WTC11 (cell line): ENCODE data around the gene CYP2A6. TPM values are rescaled to one million over a fixed set of nuclear protein-coding genes. Genes with fewer than 3 reads are reported as not detected.
"Not testable (repeated sequence)": the region's sequence is repeated elsewhere in the genome, so short reads cannot be mapped to it uniquely, and the experiment has no call there.

ENCODE experiments used
- ATAC-seq: fragments of 200-7000 bp; cut with Tn5 transposase; 2 replicates; pipeline ENCODE4 v1.10.0; 2021; ENCODE audit warnings: mild to moderate bottlenecking, moderate library complexity
- CTCF ChIA-PET: fragments of 300-600 bp; sonication (Branson Sonifier 250); formaldehyde crosslinking; loops from one replicate; lab custom pipeline; 2021; ENCODE audit warnings: antibody characterized with exemption; lab: Charles Lee
- POLR2A ChIA-PET: fragments of 350-600 bp; sonication (Branson Sonifier 250); formaldehyde crosslinking; loops from one replicate; lab custom pipeline; 2021; ENCODE audit warnings: antibody characterized with exemption; lab: Charles Lee
- DNase-seq: peaks from one replicate; pipeline ENCODE4 v3.0.0; 2021; ENCODE audit warnings: low spot score
- H3K27ac Mint-ChIP-seq: 2 replicates; pipeline ENCODE4 v1.8.0; 2021; ENCODE audit warnings: mixed read lengths
- H3K27me3 Mint-ChIP-seq: 2 replicates; pipeline ENCODE4 v1.8.0; 2021; ENCODE audit warnings: low read depth, mild to moderate bottlenecking, moderate library complexity, mixed read lengths
- H3K36me3 Mint-ChIP-seq: 2 replicates; pipeline ENCODE4 v1.8.0; 2021; ENCODE audit warnings: mixed read lengths
- H3K4me1 Mint-ChIP-seq: 2 replicates; pipeline ENCODE4 v1.8.0; 2022; ENCODE audit warnings: mixed read lengths
- H3K4me3 Mint-ChIP-seq: 2 replicates; pipeline ENCODE4 v1.8.0; 2021; ENCODE audit warnings: mild to moderate bottlenecking, moderate library complexity, mixed read lengths
- H3K9me3 Mint-ChIP-seq: 2 replicates; pipeline ENCODE4 v1.8.0; 2021; ENCODE audit warnings: mixed read lengths
- ELF4 ChIP-seq: sonication (generic); formaldehyde crosslinking; IDR thresholded peaks from 2 replicates; pipeline ENCODE4 v1.8.1; 2022; ENCODE audit warnings: low read depth, mild to moderate bottlenecking, moderate library complexity, missing genetic modification reagents
- ESRRA ChIP-seq: sonication (generic); formaldehyde crosslinking; IDR thresholded peaks from 2 replicates; pipeline ENCODE4 v1.8.1; 2022; ENCODE audit warnings: mild to moderate bottlenecking, missing genetic modification reagents, borderline replicate concordance
- FOXP1 ChIP-seq: sonication (generic); formaldehyde crosslinking; IDR thresholded peaks from 2 replicates; pipeline ENCODE4 v1.8.0; 2022; ENCODE audit warnings: missing genetic modification reagents, mild to moderate bottlenecking, moderate library complexity, borderline replicate concordance
- GABPB1 ChIP-seq: sonication (generic); formaldehyde crosslinking; IDR thresholded peaks from 2 replicates; pipeline ENCODE4 v1.8.1; 2023; ENCODE audit warnings: mild to moderate bottlenecking, missing genetic modification reagents
- OVOL2 ChIP-seq: fragments of 250-450 bp; sonication (Bioruptor Pico); IDR thresholded peaks from 2 replicates; pipeline ENCODE4 v1.9.0; 2021; ENCODE audit warnings: mild to moderate bottlenecking, borderline replicate concordance
- SP1 ChIP-seq: sonication (generic); formaldehyde crosslinking; conservative IDR thresholded peaks from 2 replicates; pipeline ENCODE4 v1.8.1; 2022; ENCODE audit warnings: missing genetic modification reagents
- total RNA-seq: library from RNA; stranded (reverse); gene quantifications from 3 replicates; pipeline ENCODE4 v1.2.3, GENCODE V29; 2021
- TF ChIP-seq, protein P1 (sequence below): sonication (generic); formaldehyde crosslinking; IDR thresholded peaks from 2 replicates; pipeline ENCODE4 v1.8.0; 2022; ENCODE audit warnings: mild to moderate bottlenecking, missing genetic modification reagents
- TF ChIP-seq, protein P2 (sequence below): sonication (generic); formaldehyde crosslinking; IDR thresholded peaks from 2 replicates; pipeline ENCODE4 v1.8.1; 2023; ENCODE audit warnings: mild to moderate bottlenecking, moderate library complexity, missing genetic modification reagents

The CYP2A6 gene
- total RNA-seq, 1 experiment from 2014 or later, result 0.28 TPM

DNA sequence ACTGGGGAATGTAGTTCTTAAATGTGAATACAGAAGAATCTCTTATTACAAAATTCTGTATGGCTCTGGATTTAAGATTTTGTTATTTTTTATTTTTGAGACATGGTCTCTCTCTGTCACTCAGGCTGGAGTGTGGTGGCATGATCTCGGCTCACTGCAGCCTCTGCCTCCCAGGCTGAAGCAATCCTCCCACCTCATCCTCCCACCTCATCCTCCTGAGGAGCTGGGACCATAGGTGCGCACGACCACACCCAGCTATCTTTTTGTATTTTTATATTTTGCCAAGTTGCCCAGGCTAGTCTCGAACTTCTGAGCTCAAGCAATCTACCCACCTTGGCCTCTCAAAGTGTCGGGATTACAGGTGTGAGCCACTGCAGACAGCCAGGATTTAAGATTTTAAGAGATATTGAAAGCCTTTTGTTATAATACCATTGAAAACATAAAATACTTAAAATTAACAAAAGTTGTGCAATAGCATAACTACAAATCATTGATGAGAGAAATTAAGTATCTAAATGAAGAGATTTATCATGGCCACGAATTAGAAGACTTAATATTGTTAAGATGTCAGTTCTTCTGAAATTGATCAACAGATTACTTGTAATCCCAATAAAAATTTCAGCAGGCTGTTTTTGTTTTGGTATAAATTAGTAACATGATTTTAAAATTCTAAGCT lies 13.4 kb downstream of the CYP2A6 start:
- no peak for TF ChIP-seq FOXP1 (CRISPR knock-in tag)
- TF ChIP-seq ELF4 (CRISPR knock-in tag), result no peak
- no peak for TF ChIP-seq ESRRA (CRISPR knock-in tag)
- no peak for TF ChIP-seq OVOL2 (CRISPR knock-in tag)
- TF ChIP-seq, protein P1, sequence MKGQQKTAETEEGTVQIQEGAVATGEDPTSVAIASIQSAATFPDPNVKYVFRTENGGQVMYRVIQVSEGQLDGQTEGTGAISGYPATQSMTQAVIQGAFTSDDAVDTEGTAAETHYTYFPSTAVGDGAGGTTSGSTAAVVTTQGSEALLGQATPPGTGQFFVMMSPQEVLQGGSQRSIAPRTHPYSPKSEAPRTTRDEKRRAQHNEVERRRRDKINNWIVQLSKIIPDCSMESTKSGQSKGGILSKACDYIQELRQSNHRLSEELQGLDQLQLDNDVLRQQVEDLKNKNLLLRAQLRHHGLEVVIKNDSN, result no peak
- TF ChIP-seq, protein P2, sequence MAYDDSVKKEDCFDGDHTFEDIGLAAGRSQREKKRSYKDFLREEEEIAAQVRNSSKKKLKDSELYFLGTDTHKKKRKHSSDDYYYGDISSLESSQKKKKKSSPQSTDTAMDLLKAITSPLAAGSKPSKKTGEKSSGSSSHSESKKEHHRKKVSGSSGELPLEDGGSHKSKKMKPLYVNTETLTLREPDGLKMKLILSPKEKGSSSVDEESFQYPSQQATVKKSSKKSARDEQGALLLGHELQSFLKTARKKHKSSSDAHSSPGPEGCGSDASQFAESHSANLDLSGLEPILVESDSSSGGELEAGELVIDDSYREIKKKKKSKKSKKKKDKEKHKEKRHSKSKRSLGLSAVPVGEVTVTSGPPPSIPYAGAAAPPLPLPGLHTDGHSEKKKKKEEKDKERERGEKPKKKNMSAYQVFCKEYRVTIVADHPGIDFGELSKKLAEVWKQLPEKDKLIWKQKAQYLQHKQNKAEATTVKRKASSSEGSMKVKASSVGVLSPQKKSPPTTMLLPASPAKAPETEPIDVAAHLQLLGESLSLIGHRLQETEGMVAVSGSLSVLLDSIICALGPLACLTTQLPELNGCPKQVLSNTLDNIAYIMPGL (CRISPR knock-in tag), result no peak
- Mint-ChIP-seq H3K36me3 (no peaks in the 10 kb centered on the region), H3K27me3 (peaks cover 24% of the 10 kb centered on the region), H3K27ac (no peak overlapping the region), H3K4me3 (no peak overlapping the region), H3K4me1 (no peaks in the 10 kb centered on the region), H3K9me3 (no peaks in the 10 kb centered on the region)
- no peak for ATAC-seq
- no peak for DNase-seq
- POLR2A ChIA-PET, result no interaction called here
- CTCF ChIA-PET, result no interaction called here

DNA sequence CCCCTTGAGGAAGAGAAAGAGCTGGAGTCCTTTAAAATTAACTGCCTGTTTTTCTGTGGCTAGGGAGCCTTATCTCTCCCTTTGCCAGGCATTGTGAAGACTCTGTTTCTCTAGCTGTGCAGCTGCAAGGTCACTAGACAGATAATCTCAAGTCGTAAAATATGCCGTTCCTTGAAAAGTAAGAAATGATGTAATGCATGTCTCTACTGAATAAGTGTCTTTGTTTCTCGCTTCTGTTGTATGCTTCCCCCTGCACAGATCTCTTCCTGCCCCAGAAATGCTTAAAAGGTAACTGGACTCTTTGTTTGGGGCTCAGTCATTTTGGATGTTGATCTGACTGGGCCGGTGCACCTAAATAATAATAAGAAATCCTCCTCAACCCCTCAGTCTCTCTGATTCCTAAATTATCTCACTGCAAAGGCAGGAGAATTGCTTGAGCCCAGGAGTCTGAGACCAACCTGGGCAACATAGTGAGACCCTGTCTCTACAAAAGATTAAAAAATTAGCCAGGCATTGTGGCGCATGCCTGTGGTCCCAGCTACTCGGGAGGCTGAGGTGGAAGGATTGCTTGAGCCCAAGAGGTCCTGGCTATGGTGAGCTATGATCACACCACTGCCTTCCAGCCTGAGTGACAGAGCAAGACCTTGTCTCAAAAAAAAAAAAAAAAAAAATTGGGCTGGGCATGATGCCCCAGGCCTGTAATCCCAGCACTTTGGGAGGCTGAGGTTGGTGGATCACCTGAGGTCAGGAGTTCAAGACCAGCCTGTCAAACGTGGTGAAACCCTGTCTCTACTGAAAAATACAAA lies 16.3 kb downstream of the CYP2A6 start:
- H3K4me3 Mint-ChIP-seq, CTCF ChIA-PET, H3K27ac Mint-ChIP-seq, DNase-seq, H3K4me1 Mint-ChIP-seq, ATAC-seq, H3K36me3 Mint-ChIP-seq, H3K9me3 Mint-ChIP-seq, H3K27me3 Mint-ChIP-seq: not testable (repeated sequence)
- POLR2A ChIA-PET, result interaction anchor here (0.6 kb wide), 1 partner anchor 1286 kb away, joined by 3 read pairs; no protein-coding TSS in a partner anchor

GRCh38 chr19:40832431-40832790 lies 17.8 kb downstream of the CYP2A6 start:
- CTCF ChIA-PET, H3K36me3 Mint-ChIP-seq, H3K9me3 Mint-ChIP-seq, POLR2A ChIA-PET, H3K27me3 Mint-ChIP-seq, DNase-seq, H3K27ac Mint-ChIP-seq, ATAC-seq, H3K4me1 Mint-ChIP-seq, H3K4me3 Mint-ChIP-seq: not testable (repeated sequence)

DNA sequence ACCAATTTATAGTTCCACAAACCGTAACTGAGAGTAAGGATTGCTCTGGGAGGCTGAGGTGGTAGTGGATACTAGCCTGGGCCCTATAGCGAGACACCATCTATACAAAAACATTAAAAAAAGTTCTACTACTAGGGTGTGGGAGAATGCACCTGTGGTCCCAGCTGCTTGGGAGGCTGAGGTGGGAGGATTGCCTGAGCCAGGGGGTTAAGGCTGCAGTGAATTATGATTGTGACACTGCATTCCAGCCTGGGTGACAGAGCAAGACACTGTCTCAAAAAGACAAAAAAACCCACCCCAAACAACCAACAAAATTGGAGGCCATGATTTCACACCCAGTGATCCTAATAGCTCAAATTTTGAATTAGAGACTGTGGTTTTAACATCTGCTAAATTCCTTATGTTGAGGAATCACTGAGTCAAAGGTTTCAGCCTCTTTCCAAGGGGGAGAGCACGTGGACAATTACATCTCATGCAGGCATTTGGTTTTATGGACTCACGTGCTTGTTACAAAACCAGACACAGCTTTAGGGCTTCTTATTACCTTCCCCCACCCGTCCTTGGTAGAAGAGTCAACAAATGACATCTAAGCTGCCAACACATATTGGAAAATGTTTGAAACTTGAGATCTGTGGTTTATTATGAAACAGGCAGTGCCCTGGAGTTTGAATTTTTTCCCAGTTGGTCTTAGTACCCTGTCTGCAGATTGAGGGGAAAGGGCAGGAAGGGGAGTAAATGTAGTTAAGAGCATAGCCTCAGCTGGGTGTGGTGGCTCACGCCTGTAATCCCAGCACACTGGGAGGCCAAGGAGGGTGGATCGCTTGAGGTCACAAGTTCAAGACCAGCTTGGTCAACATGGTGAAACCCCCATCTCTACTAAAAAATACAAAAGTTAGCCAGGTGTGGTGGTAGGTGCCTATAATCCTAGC lies 18.5 kb downstream of the CYP2A6 start:
- TF ChIP-seq SP1 (no peak), GABPB1 (peak; percentile 87)
- H3K27me3 Mint-ChIP-seq, result peaks cover 5% of the 10 kb centered on the region
- no peaks in the 10 kb centered on the region for H3K9me3 Mint-ChIP-seq
- no peaks in the 10 kb centered on the region for H3K36me3 Mint-ChIP-seq
- CTCF ChIA-PET, result interaction anchor here (1.3 kb wide), 1 partner anchor 12 kb away, joined by 4 read pairs; no protein-coding TSS in a partner anchor
- H3K4me3 Mint-ChIP-seq, result no peak overlapping the region
- POLR2A ChIA-PET, result no interaction called here
- ATAC-seq, result no peak
- no peak overlapping the region for H3K27ac Mint-ChIP-seq
- DNase-seq, result no peak
- H3K4me1 Mint-ChIP-seq, result no peaks in the 10 kb centered on the region

DNA sequence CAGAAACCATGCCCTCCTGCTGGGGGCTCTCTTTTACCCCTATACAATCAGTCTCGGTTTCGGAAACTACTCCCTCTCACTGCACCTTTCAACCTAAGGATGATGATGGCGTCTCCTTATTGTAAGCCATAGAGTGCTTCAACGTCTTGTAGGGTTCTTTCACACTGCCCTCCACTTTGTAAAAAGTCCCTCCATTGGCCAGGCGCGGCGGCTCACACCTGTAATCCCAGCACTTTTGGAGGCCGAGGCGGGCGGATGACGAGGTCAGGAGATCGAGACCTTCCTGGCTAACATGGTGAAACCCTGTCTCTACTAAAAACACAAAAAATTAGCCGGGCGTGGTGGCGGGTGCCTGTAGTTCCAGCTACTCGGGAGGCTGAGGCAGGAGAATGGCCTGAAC lies 19.5 kb downstream of the CYP2A6 start:
- ATAC-seq, H3K36me3 Mint-ChIP-seq, DNase-seq, H3K4me3 Mint-ChIP-seq, POLR2A ChIA-PET, H3K9me3 Mint-ChIP-seq, H3K27ac Mint-ChIP-seq, H3K4me1 Mint-ChIP-seq, H3K27me3 Mint-ChIP-seq: not testable (repeated sequence)
- CTCF ChIA-PET, result interaction anchor here (1.3 kb wide), 1 partner anchor 11 kb away, joined by 4 read pairs; no protein-coding TSS in a partner anchor
